ENCODE results near the gene ASGR2.

GRCh38 chr17:7128160-7128559 is 13.5 kb upstream of the ASGR2 start:
- TF ChIP-seq SMC3 (IDR thresholded peaks at IDR 0.05; ENCODE audit: low read depth, low read length), result no peak
- TF ChIP-seq EZH2phosphoT487 (IDR thresholded peaks at IDR 0.05; ENCODE audit: borderline replicate concordance, low read depth), result no peak
- TF ChIP-seq CTCF (IDR thresholded peaks at IDR 0.05), result no peak
- TF ChIP-seq NFIC (IDR thresholded peaks at IDR 0.05; ENCODE audit: borderline replicate concordance), result no peak
- TF ChIP-seq, protein P1, sequence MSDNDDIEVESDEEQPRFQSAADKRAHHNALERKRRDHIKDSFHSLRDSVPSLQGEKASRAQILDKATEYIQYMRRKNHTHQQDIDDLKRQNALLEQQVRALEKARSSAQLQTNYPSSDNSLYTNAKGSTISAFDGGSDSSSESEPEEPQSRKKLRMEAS (IDR thresholded peaks at IDR 0.05; ENCODE audit: low read depth), result no peak
- no peak for TF ChIP-seq TAF1 (IDR thresholded peaks at IDR 0.05; ENCODE audit: borderline replicate concordance, low read depth, low read length)
- no peak for TF ChIP-seq RAD21 (IDR thresholded peaks at IDR 0.05; ENCODE audit: low read length)
- TF ChIP-seq REST (IDR thresholded peaks at IDR 0.05; ENCODE audit: low read depth, low read length), result no peak
- TF ChIP-seq EP300 (IDR thresholded peaks at IDR 0.05; ENCODE audit: borderline replicate concordance in 1 of 2, low read depth in 1 of 2, low read length in 1 of 2), result no peak
- no peak for TF ChIP-seq IRF3 (IDR thresholded peaks at IDR 0.05; ENCODE audit: low read depth, low read length)
- TF ChIP-seq POLR2AphosphoS5 (IDR thresholded peaks at IDR 0.05; ENCODE audit: low read depth, low read length), result no peak
- TF ChIP-seq YY1 (IDR thresholded peaks at IDR 0.05; ENCODE audit: low read depth), result no peak

Measured in SK-N-SH (cell line).